DND-41 (cell line): ENCODE results near the gene TBCK.

Experiments used
- EZH2 ChIP-seq: IDR thresholded peaks from 3 replicates; pipeline ENCODE4 v1.6.1; 2012; ENCODE audit warnings: borderline replicate concordance, low read depth, mild to moderate bottlenecking, moderate library complexity, low read length, inconsistent platforms; ENCODE audit not compliant: severe bottlenecking
- TF ChIP-seq, protein P1 (sequence below): IDR thresholded peaks from 2 replicates; pipeline ENCODE4 v1.5.1; 2012; ENCODE audit warnings: borderline replicate concordance, low read length, moderate library complexity, mild to moderate bottlenecking; ENCODE audit not compliant: poor library complexity, severe bottlenecking; ENCODE audit errors: extremely low read depth

GRCh38 chr4:106302062-106302438, 14.0 kb downstream of the TBCK start:
- TF ChIP-seq, protein P1, sequence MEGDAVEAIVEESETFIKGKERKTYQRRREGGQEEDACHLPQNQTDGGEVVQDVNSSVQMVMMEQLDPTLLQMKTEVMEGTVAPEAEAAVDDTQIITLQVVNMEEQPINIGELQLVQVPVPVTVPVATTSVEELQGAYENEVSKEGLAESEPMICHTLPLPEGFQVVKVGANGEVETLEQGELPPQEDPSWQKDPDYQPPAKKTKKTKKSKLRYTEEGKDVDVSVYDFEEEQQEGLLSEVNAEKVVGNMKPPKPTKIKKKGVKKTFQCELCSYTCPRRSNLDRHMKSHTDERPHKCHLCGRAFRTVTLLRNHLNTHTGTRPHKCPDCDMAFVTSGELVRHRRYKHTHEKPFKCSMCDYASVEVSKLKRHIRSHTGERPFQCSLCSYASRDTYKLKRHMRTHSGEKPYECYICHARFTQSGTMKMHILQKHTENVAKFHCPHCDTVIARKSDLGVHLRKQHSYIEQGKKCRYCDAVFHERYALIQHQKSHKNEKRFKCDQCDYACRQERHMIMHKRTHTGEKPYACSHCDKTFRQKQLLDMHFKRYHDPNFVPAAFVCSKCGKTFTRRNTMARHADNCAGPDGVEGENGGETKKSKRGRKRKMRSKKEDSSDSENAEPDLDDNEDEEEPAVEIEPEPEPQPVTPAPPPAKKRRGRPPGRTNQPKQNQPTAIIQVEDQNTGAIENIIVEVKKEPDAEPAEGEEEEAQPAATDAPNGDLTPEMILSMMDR, result no peak
- no peak for TF ChIP-seq EZH2
